Pancreas (tissue), 10 donors: ENCODE data around the gene ITSN1. TPM values are rescaled to one million over a fixed set of nuclear protein-coding genes. Genes with fewer than 3 reads are reported as not detected.

ENCODE experiments used
- ATAC-seq, 4 donors: fragments of 200-7000 bp; cut with Tn5 transposase; one replicate each; pipeline versions ENCODE4 v1.8.0 to v1.9.1; 2020; ENCODE audit warnings: mild to moderate bottlenecking in 4 of 4, moderate library complexity in 4 of 4
- DNase-seq, 6 donors: peaks; one replicate each; pipeline ENCODE4 v3.0.0-alpha.2; 2020
- FAIRE-seq: peaks from 2 replicates; lab custom pipeline; 2012; peaks lifted over from hg19 to GRCh38; lab: Jason Lieb, UNC
- H3K27ac ChIP-seq, 4 donors: fragments of 200-600 bp; sonication (generic); 1 replicate in 3 of 4; 2 replicates in 1 of 4; pipeline versions ENCODE4 v1.5.0 to v1.8.0; 2020
- H3K27me3 ChIP-seq, 4 donors: fragments of 200-600 bp; one replicate each; pipeline ENCODE4 v1.8.0; 2021
- H3K36me3 ChIP-seq, 3 donors: fragments of 200-600 bp; sonication (generic) in 1 of 3; one replicate each; pipeline versions ENCODE4 v1.5.0 to v1.8.0; 2020 to 2021
- H3K4me1 ChIP-seq, 3 donors: fragments of 200-600 bp; one replicate each; pipeline ENCODE4 v1.8.0; 2021
- H3K4me3 ChIP-seq, 4 donors: fragments of 200-600 bp; sonication (generic) in 2 of 4; one replicate each; pipeline versions ENCODE4 v1.5.0 to v1.8.0; 2020 to 2021
- H3K9me3 ChIP-seq, 4 donors: fragments of 200-600 bp; one replicate each; pipeline ENCODE4 v1.8.0; 2021
- WGBS, 2 donors: extraction: QIAGEN DNeasy Blood & Tissue Kit; methylation state at CpG; one replicate each; pipeline ENCODE4 v1.1.7; 2013; 5-methylcytosine and 5-hydroxymethylcytosine counted together
- intact Hi-C, 3 donors: fragments of 100-400 bp; cut with DNase I; formaldehyde crosslinking; loops; one replicate each; pipeline versions ENCODE4 v1.11.1 to v1.14.2; 2022
- polyA plus RNA-seq, 2 donors: library from polyadenylated mRNA; stranded (reverse); fragments of 200-250 nt; gene quantifications; one replicate each; pipeline ENCODE4 v1.2.3, GENCODE V29; 2013
- total RNA-seq, 6 donors: library from RNA; stranded (reverse); fragmentation: NEBNext Ultra II Directional in 4 of 6; extraction: Animal tissue kit (Norgen Biotek cat#: 25700) in 4 of 6; gene quantifications; one replicate each; pipeline versions ENCODE4 v1.2.1 to v1.2.4, GENCODE V29; 2021 to 2023
- TF ChIP-seq, protein P1 (sequence below), 4 donors: fragments of 200-600 bp; sonication (generic) in 3 of 4; IDR thresholded peaks; one replicate each; pipeline versions ENCODE4 v1.5.0 to v1.8.0; 2021; ENCODE audit warnings: antibody characterized with exemption in 4 of 4
- donor health status: healthy with polysubstance abuse.
- donor health status: DM: no; HTN: no; CAD: no; lungs with moderate emphysema.
- donor health status: DM: no; HTN: no; CAD: no.
- donor health status: control.
- donor health status: control.
- donor health status: Bipolar disorder and iron deficiency.
- donor health status: DM: yes; HTN: yes; CAD: no.
- donor health status: DM: no; HTN: no; CAD: no.
- donor health status: DM: no; HTN: no; CAD: no.
- donor health status: DM: yes; HTN: yes; CAD: no.

The ITSN1 gene
- total and polyA plus RNA-seq, 8 donors, result 3.5 to 19.4 (median 6.0) TPM

DNA sequence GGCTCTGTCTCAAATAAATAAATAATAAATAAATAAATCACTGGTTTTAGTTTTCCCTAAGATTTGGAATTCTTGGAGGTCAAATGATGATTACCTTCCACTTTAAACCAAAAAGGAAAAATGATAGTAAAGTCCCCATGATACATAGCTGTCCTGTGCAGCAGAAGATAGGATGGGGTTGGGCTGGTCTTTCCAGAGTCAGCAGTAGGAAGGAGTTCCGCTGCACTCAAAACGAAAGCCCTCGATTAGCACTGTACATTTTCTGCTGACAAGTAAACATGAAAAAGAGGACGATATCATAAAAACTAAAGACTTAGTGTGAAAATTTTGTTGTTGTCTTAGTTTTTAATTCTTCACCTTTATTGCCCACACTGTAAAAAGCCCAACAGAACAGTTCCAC is 193.6 kb downstream of the ITSN1 start:
- DNase-seq (no peak), ATAC-seq (peak in 1 of 4 donors; percentile 56), FAIRE-seq (no peak)
- Histone ChIP-seq H3K27me3 (no peaks in the 10 kb centered on the region), H3K4me3 (no peak overlapping the region), H3K36me3 (no peaks in the 10 kb centered on the region), H3K27ac (no peak overlapping the region), H3K9me3 (no peaks in the 10 kb centered on the region), H3K4me1 (no peaks in the 10 kb centered on the region)
- 83% methylated on average over 4 of the region's 4 CpGs for WGBS, 2 donors
- TF ChIP-seq, protein P1, sequence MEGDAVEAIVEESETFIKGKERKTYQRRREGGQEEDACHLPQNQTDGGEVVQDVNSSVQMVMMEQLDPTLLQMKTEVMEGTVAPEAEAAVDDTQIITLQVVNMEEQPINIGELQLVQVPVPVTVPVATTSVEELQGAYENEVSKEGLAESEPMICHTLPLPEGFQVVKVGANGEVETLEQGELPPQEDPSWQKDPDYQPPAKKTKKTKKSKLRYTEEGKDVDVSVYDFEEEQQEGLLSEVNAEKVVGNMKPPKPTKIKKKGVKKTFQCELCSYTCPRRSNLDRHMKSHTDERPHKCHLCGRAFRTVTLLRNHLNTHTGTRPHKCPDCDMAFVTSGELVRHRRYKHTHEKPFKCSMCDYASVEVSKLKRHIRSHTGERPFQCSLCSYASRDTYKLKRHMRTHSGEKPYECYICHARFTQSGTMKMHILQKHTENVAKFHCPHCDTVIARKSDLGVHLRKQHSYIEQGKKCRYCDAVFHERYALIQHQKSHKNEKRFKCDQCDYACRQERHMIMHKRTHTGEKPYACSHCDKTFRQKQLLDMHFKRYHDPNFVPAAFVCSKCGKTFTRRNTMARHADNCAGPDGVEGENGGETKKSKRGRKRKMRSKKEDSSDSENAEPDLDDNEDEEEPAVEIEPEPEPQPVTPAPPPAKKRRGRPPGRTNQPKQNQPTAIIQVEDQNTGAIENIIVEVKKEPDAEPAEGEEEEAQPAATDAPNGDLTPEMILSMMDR (IDR thresholded peaks at IDR 0.05), result no peak
- intact Hi-C loops, result no loop called here

GRCh38 chr21:33836408-33836807 is 194.1 kb downstream of the ITSN1 start:
- no peaks in the 10 kb centered on the region for H3K36me3 ChIP-seq
- H3K4me1 ChIP-seq, result no peaks in the 10 kb centered on the region
- no peak for FAIRE-seq
- intact Hi-C loops, result no loop called here
- H3K27me3 ChIP-seq, result no peaks in the 10 kb centered on the region
- no peak overlapping the region for H3K27ac ChIP-seq
- ATAC-seq, result peak in 2 of 4 donors; percentile 27 to 56
- TF ChIP-seq, protein P1 (IDR thresholded peaks at IDR 0.05), result no peak
- no peak for DNase-seq
- no peak overlapping the region for H3K4me3 ChIP-seq
- 93 to 95% methylated on average over 11 of the region's 11 CpGs for WGBS, 2 donors
- H3K9me3 ChIP-seq, result no peaks in the 10 kb centered on the region

DNA sequence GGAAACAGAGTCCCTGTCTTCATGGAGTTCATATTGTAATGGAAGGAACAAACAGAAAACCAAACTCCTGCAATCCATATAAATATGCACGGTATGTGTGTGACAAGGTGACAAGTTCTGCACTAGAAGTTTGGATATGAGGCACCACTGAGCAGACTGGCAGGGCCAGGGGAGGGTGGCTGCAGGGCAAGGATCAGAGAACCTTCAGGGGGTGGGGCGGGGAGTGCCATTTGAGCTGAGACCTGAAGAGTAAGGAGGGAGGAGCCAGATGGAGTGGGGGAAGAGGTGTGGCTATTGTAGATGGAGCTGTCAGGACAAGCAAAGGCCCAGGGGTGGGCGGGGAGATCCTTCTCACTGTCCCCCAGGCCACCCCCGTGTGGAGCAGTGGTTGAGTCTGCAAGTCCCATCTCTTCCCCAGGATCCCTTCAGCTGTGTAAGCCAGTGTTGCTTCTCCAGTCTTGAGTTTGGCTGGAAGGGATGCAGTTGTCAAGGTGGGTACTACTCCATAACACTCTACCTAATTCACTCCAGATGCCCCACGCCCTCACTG is 196.9 kb downstream of the ITSN1 start:
- Histone ChIP-seq H3K36me3 (no peaks in the 10 kb centered on the region), H3K4me1 (no peaks in the 10 kb centered on the region), H3K27ac (no peak overlapping the region), H3K4me3 (no peak overlapping the region), H3K9me3 (no peaks in the 10 kb centered on the region), H3K27me3 (no peaks in the 10 kb centered on the region)
- intact Hi-C loops, result no loop called here
- TF ChIP-seq, protein P1 (IDR thresholded peaks at IDR 0.05), result no peak
- WGBS, 2 donors, result 90 to 91% methylated on average over 5 of the region's 5 CpGs
- FAIRE-seq, result no peak
- ATAC-seq, result no peak
- no peak for DNase-seq

DNA sequence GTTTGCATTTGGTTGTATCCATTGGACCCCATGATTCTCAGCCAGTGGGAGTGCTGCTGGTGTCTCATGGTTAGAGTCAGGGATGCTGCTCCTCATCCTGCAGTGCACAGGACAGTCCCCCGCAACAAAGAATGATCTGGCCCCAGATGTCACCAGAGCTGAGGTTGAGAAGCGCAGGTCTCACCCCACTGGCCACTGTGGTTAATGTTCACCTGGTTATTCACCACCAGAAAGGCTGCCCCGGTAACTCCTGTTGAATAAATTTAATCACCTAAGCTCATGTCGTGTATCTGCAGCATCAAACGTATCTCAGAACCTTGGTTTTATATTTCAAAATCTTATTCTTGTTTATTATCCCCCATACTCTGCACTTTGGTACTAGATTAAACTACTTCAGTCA is 197.5 kb downstream of the ITSN1 start:
- no peak for ATAC-seq
- H3K9me3 ChIP-seq, result no peaks in the 10 kb centered on the region
- no peak overlapping the region for H3K27ac ChIP-seq
- no peaks in the 10 kb centered on the region for H3K27me3 ChIP-seq
- WGBS, 2 donors, result 85 to 86% methylated on average over 5 of the region's 5 CpGs
- H3K4me1 ChIP-seq, result no peaks in the 10 kb centered on the region
- H3K36me3 ChIP-seq, result no peaks in the 10 kb centered on the region
- FAIRE-seq, result no peak
- no peak overlapping the region for H3K4me3 ChIP-seq
- intact Hi-C loops, result no loop called here
- TF ChIP-seq, protein P1 (IDR thresholded peaks at IDR 0.05), result no peak
- DNase-seq, result no peak

DNA sequence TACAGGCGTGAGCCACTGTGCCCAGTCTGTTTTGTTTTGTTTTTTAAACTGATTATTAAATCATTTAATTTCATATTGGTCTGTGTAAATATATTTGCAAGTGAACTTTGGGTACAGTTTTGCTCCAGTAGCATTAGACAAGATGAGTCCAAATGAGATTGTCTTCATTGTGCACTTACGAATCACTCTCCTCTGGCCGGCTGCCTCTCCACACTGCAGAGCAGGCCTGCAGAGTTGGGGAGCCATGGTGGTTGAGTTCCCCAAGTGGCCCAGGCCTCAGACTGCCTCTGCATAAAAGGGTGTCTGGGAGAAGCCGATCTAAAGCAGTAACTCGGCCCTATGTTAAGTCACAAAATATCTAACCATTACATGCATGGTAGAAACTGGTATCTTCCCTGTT is 198.5 kb downstream of the ITSN1 start:
- 79 to 86% methylated on average over 5 of the region's 5 CpGs for WGBS, 2 donors
- FAIRE-seq (no peak), ATAC-seq (no peak), DNase-seq (no peak)
- no peaks in the 10 kb centered on the region for H3K36me3 ChIP-seq
- no peaks in the 10 kb centered on the region for H3K4me1 ChIP-seq
- TF ChIP-seq, protein P1 (IDR thresholded peaks at IDR 0.05), result no peak
- no peak overlapping the region for H3K4me3 ChIP-seq
- intact Hi-C loops, result no loop called here
- H3K27me3 ChIP-seq, result no peaks in the 10 kb centered on the region
- no peaks in the 10 kb centered on the region for H3K9me3 ChIP-seq
- no peak overlapping the region for H3K27ac ChIP-seq
